ENCODE data around the gene PDE9A.

GRCh38 chr21:42699196-42699595 lies 45.8 kb downstream of the PDE9A start:
- TF ChIP-seq CTCF (IDR thresholded peaks at IDR 0.05; ENCODE audit: low read length) (no peak), EZH2phosphoT487 (IDR thresholded peaks at IDR 0.05; ENCODE audit: low read length) (no peak)
